Stimulated activated CD4-positive, alpha-beta T cell treated with anti-CD3 and anti-CD28 coated beads, Interleukin-15, amount 100 ng/mL, for 24 hours (primary cell): ENCODE results near the gene KRT85.

ENCODE experiments used
- DNase-seq: peaks from one replicate; pipeline ENCODE4 v3.0.0-alpha.2; 2020

The KRT85 gene

DNA sequence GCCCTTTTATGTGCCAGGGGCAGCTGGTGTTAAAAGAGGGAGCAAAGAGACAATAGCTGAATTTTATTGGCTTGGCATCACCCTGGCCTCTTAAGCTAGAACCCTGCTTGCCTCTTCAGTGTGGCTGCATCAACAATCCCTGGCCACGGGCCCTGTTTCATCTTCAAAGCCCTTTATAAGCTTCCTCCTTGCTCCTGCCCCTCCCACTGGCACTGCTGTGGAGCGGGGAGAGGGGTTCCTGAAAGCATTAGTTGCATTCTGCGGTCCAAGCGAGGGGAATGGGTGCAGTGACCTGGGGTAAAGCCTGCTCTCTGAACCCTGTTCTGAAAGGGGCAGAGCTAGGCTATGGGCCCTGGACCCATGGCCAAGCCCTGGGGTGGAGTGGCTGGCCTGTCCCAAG is 45.9 kb downstream of the KRT85 start:
- no peak for DNase-seq

DNA sequence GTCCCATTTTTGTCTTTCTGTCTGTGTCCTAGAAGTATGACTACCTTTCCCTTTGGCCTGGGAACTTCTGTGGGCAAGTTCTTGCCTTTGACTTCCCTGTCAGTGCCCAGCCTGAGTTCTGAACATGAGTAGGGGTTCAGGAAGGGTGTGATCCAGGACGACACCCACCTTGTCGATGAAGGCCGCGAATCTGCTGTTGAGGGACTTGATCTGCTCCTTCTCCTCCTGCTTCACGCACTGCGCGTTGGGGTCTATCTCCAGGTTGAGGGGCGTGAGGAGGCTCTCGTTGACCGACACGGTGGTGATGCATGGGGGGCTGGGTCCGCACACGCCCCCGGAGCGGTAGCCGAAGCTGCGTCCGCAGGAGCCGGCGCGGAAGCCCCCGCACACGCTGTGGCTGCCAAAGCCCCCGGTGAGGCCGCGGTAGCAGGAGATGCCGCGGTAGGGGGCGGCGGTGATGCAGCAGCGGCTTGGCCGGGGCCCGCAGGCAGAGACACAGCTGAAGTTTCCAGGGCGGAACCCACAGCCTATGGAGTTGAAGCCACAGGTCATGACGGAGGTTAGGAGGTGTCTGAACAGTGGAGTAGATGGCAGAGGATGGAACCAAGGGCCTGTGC is 46.4 kb downstream of the KRT85 start, which contains the start of gene KRT83:
KRT83 (minus strand) TSS at position 615 of the 617 bp plus-strand sequence; CDS start at position 552, 63 bp downstream.
- DNase-seq = no peak

DNA sequence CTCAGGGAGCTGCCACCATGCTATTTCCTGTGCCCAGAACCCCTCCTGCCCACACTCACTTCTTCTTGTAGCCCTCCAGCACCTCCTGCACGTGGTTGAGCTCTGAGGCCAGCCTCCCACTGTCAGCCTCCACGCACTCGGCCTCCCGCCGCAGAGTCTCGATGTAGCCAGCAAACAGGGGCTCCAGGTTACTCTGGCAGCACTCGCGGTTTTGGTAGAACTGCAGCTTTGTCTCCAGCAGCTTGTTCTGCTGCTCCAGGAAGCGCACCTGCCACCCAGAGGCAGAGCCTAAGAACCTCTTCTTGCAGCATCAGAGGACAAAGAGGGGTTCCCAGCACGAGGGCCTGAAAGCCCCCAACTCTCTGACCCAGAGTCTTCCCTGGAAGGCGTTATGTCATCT is 48.2 kb downstream of the KRT85 start:
- DNase-seq = no peak

DNA sequence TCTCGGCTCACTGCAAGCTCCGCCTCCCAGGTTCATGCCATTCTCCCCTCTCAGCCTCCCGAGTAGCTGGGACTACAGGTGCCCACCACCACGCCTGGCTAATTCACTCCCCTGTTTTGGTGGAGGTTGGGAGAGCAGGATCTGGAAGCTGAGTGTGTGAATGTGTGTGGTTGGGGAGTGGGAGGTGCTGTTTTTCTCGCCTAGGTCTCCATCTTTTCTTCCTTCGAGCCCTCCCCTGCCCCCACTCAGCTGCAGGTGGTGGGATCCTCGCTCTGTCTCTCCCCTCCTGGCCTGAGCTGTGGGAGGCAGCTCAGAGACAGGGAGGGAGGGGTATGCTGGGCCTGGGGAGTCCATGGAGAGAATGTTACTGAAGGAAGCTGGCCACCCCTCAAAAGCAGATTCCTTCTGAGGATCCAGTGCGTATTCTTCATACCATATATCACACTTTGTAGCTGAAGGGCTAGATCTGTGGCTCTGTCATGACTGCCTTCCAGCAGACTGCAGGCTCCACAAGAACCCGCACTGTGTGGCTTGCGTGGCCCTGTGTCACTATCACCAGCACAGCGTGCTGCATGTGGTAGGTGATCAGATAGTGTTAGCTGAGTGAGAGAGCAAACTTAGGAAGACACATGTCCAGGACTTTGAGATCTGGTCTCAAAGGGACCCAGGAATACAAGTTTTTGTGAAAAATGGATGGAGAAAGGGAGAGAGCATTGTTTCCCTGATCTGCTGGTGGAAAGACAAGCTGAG is 48.9 kb downstream of the KRT85 start:
- no peak for DNase-seq

DNA sequence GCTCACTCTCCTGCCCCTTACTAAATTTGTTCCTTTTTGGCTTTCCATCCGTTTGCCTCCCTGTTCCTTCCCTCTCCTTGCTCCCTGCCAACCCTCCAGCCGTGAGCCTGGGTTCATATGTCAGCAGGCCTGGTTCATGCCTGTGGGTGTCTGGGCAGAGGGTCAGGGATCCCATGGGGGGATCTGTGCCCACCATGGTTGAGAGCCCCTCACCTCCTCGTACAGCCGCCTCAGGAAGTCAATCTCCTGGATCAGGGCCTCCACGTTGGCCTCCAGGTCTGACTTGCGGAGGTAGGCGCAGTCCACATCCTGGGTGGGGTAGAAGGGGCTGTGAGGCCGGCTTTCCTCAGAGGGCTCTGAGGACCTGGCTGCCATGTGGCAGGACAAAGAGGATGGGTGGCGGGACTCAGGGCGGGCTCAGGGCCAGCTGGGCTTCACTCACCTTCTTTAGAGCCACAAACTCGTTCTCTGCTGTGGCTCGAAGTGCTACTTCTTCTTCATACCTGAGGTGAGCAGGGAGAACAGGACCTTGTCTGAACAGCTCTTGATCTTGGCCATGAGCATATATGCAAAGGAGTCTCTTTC is 49.7 kb downstream of the KRT85 start:
- no peak for DNase-seq

DNA sequence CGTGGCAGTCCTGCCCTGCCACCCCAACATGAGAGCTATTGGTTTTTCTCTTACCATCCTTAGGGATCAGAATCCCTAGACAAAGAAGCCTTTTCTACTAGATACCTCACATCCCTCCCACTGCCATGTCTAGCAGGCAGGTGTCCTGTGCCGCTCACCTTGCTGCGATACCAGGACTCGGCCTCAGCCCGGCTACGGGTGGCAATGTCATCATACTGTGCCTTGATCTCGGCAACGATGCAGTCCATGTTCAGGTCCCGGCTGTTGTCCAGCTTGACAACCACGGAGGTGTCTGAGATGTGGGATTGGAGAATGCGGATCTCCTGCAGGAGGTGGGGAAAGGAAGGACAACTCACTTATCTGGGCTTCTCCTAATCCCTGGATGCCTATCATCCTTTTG is 50.6 kb downstream of the KRT85 start:
- no peak for DNase-seq

DNA sequence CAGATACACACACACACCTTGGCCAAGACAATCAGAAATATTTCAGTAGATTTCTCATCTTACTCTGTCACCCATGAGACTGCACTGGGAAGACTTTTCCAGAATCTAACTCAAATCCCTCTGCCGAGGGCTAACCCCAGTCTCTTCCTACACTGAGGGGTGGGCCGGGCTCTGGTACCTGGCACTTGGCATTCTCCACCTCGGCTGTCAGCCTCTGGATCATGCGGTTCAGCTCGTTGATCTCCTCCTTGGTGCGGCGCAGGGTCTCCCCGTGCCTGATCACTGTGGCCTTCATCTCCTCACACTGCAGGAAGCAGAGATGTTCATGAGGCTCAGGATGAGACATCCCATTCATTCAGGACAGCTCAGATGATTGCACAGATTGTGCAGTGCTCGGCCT is 51.0 kb downstream of the KRT85 start:
- DNase-seq = no peak

DNA sequence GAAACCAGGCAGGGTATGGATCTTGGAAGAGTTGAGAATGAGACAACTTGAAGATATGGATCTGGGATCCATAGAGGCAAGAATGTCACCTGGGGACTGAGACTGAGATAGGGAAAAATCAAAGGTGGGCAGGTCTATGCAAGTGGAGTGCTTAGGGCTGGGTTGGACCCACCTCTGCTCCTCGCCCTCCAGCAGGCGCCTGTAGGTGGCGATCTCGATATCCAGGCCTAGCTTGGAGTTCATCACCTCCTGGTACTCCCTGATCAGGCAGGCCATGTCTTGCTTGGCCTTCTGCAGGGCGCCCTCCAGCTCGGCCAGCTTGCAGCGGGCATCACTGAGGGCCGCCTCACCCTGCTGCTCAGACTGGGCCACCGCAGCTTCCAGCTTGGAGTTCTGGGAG is 51.6 kb downstream of the KRT85 start:
- peak; percentile 55 for DNase-seq

DNA sequence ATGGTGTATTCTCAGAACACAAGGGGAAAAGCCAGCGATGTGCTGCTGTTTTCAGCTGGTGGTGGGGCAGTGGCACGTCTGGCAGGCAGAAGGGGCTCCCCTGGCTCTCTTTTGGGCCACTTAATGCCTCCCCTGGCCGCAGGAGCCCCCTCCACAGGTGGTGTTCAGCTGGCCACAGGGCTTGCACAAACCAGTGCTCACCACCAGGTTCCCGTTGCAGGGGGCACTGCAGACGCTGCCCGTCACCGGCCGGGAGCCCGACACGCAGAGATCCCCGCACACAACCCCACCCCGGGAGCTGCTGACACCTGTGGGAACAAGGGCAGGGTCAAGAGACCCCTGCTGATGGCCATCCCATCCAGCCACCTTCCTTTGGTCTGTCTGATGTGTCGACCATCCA is 52.8 kb downstream of the KRT85 start:
- no peak for DNase-seq

DNA sequence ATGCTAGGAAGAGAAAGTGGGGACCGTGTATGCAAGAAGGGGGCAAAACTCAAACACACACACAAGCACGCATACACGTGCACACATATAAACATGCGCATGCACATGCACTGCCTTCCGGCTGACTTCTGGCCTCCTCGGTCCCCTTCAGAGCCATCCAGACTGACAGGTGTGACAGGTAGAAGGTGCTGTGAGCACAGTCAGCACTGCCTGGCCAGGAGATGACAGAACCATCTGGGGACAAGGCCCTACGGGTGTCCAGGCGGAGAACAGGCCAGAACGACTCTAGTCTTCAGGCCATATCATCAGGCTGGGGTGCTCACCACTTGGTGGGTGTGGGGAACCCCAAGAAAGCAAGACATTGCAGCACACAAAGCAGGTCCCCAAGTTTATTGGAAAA is 53.4 kb downstream of the KRT85 start:
- no peak for DNase-seq

DNA sequence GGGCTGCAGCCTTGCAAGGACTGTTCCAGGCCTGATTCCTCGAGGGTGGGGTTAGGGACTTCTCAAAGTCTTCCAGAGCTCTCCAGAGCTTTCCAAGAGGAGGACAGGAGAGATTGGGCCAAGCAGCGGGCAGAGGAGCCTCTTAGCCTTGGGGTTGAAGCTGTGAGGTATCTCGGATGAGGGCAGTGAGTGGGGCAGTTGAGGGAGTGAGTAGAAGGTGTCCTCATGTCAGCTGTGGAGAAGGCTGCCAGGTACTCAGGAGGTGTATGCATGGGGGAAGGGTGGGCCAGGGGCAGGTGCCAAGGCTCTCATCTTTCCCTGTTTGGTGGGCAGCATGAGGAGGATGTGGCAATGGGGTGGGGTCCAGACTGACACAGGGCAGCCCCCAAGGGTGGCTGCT is 53.8 kb downstream of the KRT85 start:
- no peak for DNase-seq

DNA sequence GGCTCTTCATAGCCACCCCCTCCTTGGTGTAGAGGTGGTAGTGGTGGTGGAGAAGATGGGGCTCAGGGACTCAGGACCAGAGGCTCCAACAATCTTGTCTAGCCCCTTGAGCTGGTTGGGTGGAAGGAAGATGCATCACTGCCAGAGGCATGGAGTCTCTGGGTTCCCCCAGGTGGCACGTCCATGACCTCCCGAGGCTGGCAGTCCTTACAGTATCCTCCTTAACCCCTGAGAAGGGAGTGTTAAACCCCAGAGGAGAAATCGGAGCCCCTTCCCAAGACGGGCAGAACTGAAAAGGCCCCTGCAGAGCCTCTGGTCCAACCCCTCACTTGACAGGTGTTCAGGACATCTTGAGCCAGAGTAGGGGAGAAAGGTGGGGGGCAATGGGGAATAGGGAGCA is 55.2 kb downstream of the KRT85 start:
- no peak for DNase-seq

DNA sequence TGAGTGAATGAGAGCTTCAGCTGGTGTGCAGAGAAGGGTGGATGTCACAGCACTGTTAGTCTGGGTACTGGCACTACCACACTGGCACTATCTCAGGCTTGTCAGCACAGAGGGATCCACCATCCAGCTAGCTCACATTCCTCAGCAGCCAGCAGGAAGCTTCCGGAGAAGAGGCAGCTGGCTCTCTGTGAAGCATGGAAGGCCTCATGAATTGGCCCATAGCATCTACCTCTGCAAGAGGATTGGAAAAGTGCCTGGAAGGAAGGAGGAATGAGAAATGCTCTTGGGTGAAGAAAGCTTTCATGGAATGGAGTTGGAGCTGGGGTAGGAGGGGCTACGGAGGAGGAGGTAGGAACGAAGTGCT is 56.0 kb downstream of the KRT85 start:
- DNase-seq = no peak

DNA sequence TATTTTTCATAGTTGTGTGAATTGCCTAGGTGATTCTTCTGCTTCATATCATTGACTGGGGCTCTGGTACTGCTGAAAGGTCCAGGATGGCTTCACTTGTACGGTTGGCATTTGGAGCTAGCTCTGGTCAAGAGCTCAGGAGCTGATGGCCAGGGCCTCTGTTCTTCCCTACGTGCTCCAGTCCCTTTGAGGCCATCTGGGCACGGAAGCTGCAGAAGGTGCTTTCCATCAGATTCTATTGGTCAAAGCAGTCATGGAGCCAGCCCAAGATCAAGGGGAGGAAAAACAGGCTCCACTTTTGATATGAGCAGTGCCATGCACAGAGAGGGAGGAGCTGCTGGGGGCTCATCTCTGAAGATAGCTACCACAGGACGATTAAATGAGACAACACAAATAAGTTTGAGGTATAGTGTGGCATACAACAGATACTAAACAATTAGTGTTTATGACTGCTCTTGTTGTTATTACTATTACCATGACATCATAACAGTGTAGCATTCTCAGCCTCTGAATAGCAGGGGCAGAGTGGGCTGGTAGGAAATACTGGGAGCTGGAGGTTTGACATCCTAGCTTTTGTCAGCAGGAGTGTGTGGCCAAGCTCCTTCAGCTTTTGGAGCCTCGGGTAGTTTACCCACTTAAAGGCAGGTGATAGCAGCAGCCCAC is 56.5 kb downstream of the KRT85 start:
- DNase-seq = no peak
